DND-41 (cell line): ENCODE results near the gene TIMM22.

Experiments
- EZH2 ChIP-seq: IDR thresholded peaks from 3 replicates; pipeline ENCODE4 v1.6.1; 2012; ENCODE audit warnings: borderline replicate concordance, low read depth, mild to moderate bottlenecking, moderate library complexity, low read length, inconsistent platforms; ENCODE audit not compliant: severe bottlenecking
- TF ChIP-seq, protein P1 (sequence below): IDR thresholded peaks from 2 replicates; pipeline ENCODE4 v1.5.1; 2012; ENCODE audit warnings: borderline replicate concordance, low read length, moderate library complexity, mild to moderate bottlenecking; ENCODE audit not compliant: poor library complexity, severe bottlenecking; ENCODE audit errors: extremely low read depth

DNA sequence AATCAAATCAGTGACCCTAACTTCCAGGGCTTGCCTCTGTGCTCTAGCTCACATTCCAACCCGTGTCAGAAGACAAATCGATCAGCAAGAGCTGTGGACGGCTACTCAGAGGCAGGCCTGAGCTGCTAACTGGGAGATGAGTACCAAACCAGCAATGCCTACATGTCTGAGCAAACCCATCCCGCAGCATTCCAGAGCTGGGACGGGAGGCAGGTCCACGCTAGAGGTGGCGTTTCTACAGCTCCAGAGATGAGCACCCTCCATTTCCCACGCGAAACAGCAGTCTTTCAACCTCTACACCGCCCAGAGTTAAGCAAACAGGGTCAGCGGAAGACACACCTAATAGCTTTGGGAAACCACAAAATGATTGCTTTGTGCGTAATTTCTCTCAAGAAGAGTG lies 23.9 kb upstream of the TIMM22 start:
- TF ChIP-seq, protein P1, sequence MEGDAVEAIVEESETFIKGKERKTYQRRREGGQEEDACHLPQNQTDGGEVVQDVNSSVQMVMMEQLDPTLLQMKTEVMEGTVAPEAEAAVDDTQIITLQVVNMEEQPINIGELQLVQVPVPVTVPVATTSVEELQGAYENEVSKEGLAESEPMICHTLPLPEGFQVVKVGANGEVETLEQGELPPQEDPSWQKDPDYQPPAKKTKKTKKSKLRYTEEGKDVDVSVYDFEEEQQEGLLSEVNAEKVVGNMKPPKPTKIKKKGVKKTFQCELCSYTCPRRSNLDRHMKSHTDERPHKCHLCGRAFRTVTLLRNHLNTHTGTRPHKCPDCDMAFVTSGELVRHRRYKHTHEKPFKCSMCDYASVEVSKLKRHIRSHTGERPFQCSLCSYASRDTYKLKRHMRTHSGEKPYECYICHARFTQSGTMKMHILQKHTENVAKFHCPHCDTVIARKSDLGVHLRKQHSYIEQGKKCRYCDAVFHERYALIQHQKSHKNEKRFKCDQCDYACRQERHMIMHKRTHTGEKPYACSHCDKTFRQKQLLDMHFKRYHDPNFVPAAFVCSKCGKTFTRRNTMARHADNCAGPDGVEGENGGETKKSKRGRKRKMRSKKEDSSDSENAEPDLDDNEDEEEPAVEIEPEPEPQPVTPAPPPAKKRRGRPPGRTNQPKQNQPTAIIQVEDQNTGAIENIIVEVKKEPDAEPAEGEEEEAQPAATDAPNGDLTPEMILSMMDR, result no peak
- TF ChIP-seq EZH2, result no peak
